ENCODE data around the gene CD86. TPM values are rescaled to one million over a fixed set of nuclear protein-coding genes. Genes with fewer than 3 reads are reported as not detected.

CD86 gene
- total RNA-seq, 1 experiment from 2014 or later, result not detected

DNA sequence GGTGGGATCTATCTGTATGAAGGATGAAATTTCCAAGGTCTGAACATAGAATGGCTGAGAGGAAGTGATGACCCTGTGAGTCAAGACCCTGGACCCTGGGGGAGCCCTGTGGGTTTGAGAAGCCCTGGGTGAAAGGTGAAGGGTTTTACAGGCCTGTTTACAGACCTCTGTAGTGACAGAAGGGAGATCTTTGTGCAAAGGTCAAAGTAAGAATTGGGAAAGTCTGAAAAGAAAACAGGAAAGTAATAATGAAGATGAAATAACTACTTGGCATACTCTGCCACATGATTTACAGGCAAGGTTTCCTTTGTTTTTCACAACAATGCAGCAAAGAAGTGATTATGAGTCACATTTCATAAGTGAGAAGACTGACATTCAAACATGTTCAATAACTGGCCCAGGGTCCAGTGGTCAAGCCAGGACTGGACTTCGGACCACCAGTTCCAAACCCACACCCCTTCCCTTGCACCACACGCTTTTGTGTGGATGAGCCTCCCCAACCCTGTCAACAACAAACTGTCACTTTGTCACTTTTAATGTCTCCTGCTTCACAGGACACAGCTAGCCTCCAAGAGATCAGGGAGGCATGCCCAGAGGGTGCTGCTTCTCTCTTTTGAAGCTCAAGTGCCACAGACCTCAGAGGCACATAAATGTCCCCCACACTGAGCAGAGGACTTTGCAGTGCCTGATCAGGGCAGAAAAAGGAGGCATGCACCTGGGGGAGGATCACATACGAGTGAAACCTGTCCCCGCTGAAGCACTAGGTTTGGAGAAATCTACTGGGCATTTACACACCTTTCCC, 21.5 kb downstream of the CD86 start (continued):
- TF ChIP-seq, protein P1, sequence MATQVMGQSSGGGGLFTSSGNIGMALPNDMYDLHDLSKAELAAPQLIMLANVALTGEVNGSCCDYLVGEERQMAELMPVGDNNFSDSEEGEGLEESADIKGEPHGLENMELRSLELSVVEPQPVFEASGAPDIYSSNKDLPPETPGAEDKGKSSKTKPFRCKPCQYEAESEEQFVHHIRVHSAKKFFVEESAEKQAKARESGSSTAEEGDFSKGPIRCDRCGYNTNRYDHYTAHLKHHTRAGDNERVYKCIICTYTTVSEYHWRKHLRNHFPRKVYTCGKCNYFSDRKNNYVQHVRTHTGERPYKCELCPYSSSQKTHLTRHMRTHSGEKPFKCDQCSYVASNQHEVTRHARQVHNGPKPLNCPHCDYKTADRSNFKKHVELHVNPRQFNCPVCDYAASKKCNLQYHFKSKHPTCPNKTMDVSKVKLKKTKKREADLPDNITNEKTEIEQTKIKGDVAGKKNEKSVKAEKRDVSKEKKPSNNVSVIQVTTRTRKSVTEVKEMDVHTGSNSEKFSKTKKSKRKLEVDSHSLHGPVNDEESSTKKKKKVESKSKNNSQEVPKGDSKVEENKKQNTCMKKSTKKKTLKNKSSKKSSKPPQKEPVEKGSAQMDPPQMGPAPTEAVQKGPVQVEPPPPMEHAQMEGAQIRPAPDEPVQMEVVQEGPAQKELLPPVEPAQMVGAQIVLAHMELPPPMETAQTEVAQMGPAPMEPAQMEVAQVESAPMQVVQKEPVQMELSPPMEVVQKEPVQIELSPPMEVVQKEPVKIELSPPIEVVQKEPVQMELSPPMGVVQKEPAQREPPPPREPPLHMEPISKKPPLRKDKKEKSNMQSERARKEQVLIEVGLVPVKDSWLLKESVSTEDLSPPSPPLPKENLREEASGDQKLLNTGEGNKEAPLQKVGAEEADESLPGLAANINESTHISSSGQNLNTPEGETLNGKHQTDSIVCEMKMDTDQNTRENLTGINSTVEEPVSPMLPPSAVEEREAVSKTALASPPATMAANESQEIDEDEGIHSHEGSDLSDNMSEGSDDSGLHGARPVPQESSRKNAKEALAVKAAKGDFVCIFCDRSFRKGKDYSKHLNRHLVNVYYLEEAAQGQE (IDR thresholded peaks at IDR 0.05; ENCODE audit: low read depth), result no peak
- TF ChIP-seq POLR2A (IDR thresholded peaks at IDR 0.05; ENCODE audit: borderline replicate concordance, extremely low read depth, insufficient read depth, insufficient read length) (no peak), EZH2 (IDR thresholded peaks at IDR 0.05) (no peak)
- TF ChIP-seq, protein P2, sequence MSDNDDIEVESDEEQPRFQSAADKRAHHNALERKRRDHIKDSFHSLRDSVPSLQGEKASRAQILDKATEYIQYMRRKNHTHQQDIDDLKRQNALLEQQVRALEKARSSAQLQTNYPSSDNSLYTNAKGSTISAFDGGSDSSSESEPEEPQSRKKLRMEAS (IDR thresholded peaks at IDR 0.05), result no peak

DNA sequence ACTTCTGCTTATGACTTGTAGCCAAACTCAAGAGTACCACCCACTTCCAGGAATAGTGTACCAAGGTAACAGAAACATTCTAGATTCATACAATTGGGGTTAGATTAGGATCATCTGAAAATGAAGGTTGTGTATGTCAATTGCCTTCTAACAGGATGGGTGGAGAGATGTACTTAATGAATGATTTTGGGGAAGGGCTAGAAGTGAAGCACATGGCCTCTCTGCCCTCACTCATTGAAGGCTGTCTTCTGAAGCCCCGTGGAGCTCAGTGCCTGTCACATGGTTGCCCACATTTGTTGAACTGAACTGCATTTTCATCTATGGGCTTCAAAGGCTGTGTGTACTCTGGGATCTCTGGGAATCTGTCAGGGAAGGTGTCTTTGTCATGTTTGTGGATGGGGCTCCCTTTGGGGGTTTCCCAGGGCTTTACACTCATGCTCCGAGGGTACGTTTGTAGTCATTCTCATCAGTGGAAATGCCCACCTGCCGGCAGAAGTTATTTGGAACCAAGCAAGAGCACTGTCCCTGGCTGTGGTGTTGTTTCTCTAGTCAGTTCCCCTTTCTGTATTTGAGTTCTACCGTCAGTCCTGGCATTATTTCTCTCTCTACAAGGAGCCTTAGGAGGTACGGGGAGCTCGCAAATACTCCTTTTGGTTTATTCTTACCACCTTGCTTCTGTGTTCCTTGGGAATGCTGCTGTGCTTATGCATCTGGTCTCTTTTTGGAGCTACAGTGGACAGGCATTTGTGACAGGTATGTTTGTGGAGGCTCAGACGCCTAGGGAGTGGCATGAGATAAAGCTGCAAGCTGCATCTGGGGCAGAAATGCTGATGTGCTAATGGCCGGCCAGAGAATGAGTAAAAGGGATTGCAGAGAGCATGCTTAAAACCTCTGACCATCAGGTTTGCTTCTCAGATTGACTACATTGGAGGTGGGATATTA, 22.4 kb downstream of the CD86 start:
- H3K79me2 ChIP-seq (ENCODE audit: insufficient read depth, low read length), result no peaks in the 10 kb centered on the region
- H3K27ac ChIP-seq (ENCODE audit: low read depth, low read length), result no peak overlapping the region
- no peaks in the 10 kb centered on the region for H4K20me1 ChIP-seq (ENCODE audit: insufficient read depth)
- H3K9ac ChIP-seq (ENCODE audit: low read length), result no peak overlapping the region
- no peaks in the 10 kb centered on the region for H3K9me2 ChIP-seq (ENCODE audit: insufficient read depth)
- H3K27me3 ChIP-seq (ENCODE audit: insufficient read depth, low read length), result no peaks in the 10 kb centered on the region
- RAD21 ChIA-PET (ENCODE audit: low non-redundant PET in 1 of 2, low total read pairs in 2 of 2, uncharacterized antibody in 2 of 2, unreplicated experiment in 2 of 2), result no interaction called here
- no peak overlapping the region for H2AFZ ChIP-seq (ENCODE audit: low read depth, low read length, poor library complexity, severe bottlenecking)
- H3K4me1 ChIP-seq (ENCODE audit: control insufficient read depth in 1 of 2, insufficient read depth in 2 of 2, low read length in 2 of 2), result no peaks in the 10 kb centered on the region
- no peak overlapping the region for H3K4me2 ChIP-seq (ENCODE audit: low read length)
- intact Hi-C loops (cut with micrococcal nuclease), result no loop called here
- no peak for DNase-seq (ENCODE audit: low read depth, low spot score)
- no peak for ATAC-seq
- H3K9me3 ChIP-seq (ENCODE audit: control insufficient read depth in 1 of 2, insufficient read depth in 1 of 2, low read depth in 1 of 2, low read length in 2 of 2), result no peaks in the 10 kb centered on the region
- no peaks in the 10 kb centered on the region for H3K36me3 ChIP-seq (ENCODE audit: control insufficient read depth in 1 of 2, insufficient read depth in 2 of 2, low read length in 2 of 2)
- CTCF ChIA-PET, result no interaction called here
- BruUV-seq (replicated peaks), result no TSS peak
- TF ChIP-seq ZFX (IDR thresholded peaks at IDR 0.05), result no peak
- POLR2A ChIA-PET, result no interaction called here
- H3K4me3 ChIP-seq (replicated peaks in 1 of 2; ENCODE audit: low read depth in 1 of 2, low read length in 2 of 2), result no peak overlapping the region

All from HCT116 (cell line).